Trophoblast cell (in vitro differentiated cells and primary cell): ENCODE data around the gene ABHD14A. TPM values are rescaled to one million over a fixed set of nuclear protein-coding genes. Genes with fewer than 3 reads are reported as not detected.
A peak's percentile ranks its signal among the peaks of the same experiment; 100 is the strongest.
"Not testable (repeated sequence)": the region's sequence is repeated elsewhere in the genome, so short reads cannot be mapped to it uniquely, and the experiment has no call there.

Source experiments
- DNase-seq, 2 donors: peaks; one replicate each; pipeline ENCODE4 v3.0.0-alpha.2; 2016
- H2AFZ ChIP-seq: 2 replicates; pipeline ENCODE4 v1.6.1; 2013; ENCODE audit warnings: low read length, moderate library complexity, mild to moderate bottlenecking; ENCODE audit not compliant: insufficient read depth, poor library complexity
- H2AK5ac ChIP-seq: 2 replicates; pipeline ENCODE4 v1.6.1; 2013; ENCODE audit warnings: mild to moderate bottlenecking, low read length
- H2BK120ac ChIP-seq: 2 replicates; pipeline ENCODE4 v1.6.1; 2013; ENCODE audit warnings: low read length, mild to moderate bottlenecking, moderate library complexity; ENCODE audit not compliant: insufficient read depth, poor library complexity
- H2BK12ac ChIP-seq: 2 replicates; pipeline ENCODE4 v1.6.1; 2013; ENCODE audit warnings: mild to moderate bottlenecking, low read length, moderate library complexity
- H2BK5ac ChIP-seq: 2 replicates; pipeline ENCODE4 v1.6.1; 2013; ENCODE audit warnings: low read length, low read depth, moderate library complexity, mild to moderate bottlenecking; ENCODE audit not compliant: poor library complexity
- H3K14ac ChIP-seq: 2 replicates; pipeline ENCODE4 v1.6.1; 2013; ENCODE audit warnings: mild to moderate bottlenecking, low read length
- H3K18ac ChIP-seq: 2 replicates; pipeline ENCODE4 v1.6.1; 2013; ENCODE audit warnings: mild to moderate bottlenecking, low read length
- H3K23ac ChIP-seq: 2 replicates; pipeline ENCODE4 v1.6.1; 2013; ENCODE audit warnings: low read length
- H3K27ac ChIP-seq: 2 replicates; pipeline ENCODE4 v1.5.1; 2013; ENCODE audit warnings: low read depth, mild to moderate bottlenecking, inconsistent platforms, low read length, moderate library complexity
- H3K27me3 ChIP-seq: 2 replicates; pipeline ENCODE4 v1.6.1; 2013; ENCODE audit warnings: inconsistent platforms, mild to moderate bottlenecking, low read length, moderate library complexity; ENCODE audit not compliant: insufficient read depth
- H3K36me3 ChIP-seq, 2 experiments: 1 replicate in 1 of 2; 2 replicates in 1 of 2; pipeline ENCODE4 v1.6.1; 2013; ENCODE audit warnings: low read length in 2 of 2, mild to moderate bottlenecking in 2 of 2, moderate library complexity in 1 of 2; ENCODE audit not compliant: insufficient read depth in 2 of 2, control insufficient read depth in 1 of 2
- H3K4ac ChIP-seq: 2 replicates; pipeline ENCODE4 v1.6.1; 2013; ENCODE audit warnings: low read depth, mild to moderate bottlenecking, low read length, moderate library complexity
- H3K4me1 ChIP-seq, 2 experiments: 1 replicate in 1 of 2; 2 replicates in 1 of 2; pipeline ENCODE4 v1.6.1; 2013; ENCODE audit warnings: low read length in 2 of 2, mild to moderate bottlenecking in 2 of 2, moderate library complexity in 1 of 2; ENCODE audit not compliant: insufficient read depth in 2 of 2, control insufficient read depth in 1 of 2
- H3K4me2 ChIP-seq: 2 replicates; pipeline ENCODE4 v1.6.1; 2013; ENCODE audit warnings: inconsistent platforms, mild to moderate bottlenecking, low read length, moderate library complexity
- H3K4me3 ChIP-seq: 2 replicates; pipeline ENCODE4 v1.5.1; 2013; ENCODE audit warnings: mild to moderate bottlenecking, low read depth, low read length, inconsistent platforms
- H3K79me1 ChIP-seq: one replicate; pipeline ENCODE4 v1.6.1; 2013; ENCODE audit warnings: low read length
- H3K79me2 ChIP-seq: 2 replicates; pipeline ENCODE4 v1.6.1; 2013; ENCODE audit warnings: low read length, mild to moderate bottlenecking; ENCODE audit not compliant: control insufficient read depth, insufficient read depth, poor library complexity
- H3K9ac ChIP-seq: 2 replicates; pipeline ENCODE4 v1.6.1; 2013; ENCODE audit warnings: mild to moderate bottlenecking, low read length
- H3K9me3 ChIP-seq: 2 replicates; pipeline ENCODE4 v1.6.1; 2013; ENCODE audit warnings: low read depth, mild to moderate bottlenecking, control low read depth, inconsistent platforms, low read length; ENCODE audit not compliant: insufficient read depth
- H4K12ac ChIP-seq: 2 replicates; pipeline ENCODE4 v1.6.1; 2013; ENCODE audit warnings: low read depth, mild to moderate bottlenecking, low read length, moderate library complexity
- H4K8ac ChIP-seq: 2 replicates; pipeline ENCODE4 v1.6.1; 2013; ENCODE audit warnings: low read depth, mild to moderate bottlenecking, low read length, moderate library complexity
- H4K91ac ChIP-seq: one replicate; pipeline ENCODE4 v1.6.1; 2013; ENCODE audit warnings: low read depth, mild to moderate bottlenecking, low read length, moderate library complexity
- WGBS: extraction: QIAGEN DNeasy Blood & Tissue Kit; methylation state at CpG from one replicate; pipeline ENCODE4 v1.1.7; 2013; ENCODE audit warnings: missing lambda C conversion rate; ENCODE audit not compliant: insufficient read length, insufficient coverage; ENCODE audit errors: extremely low coverage; 5-methylcytosine and 5-hydroxymethylcytosine counted together
- polyA plus RNA-seq: library from polyadenylated mRNA; stranded (reverse); fragments of 200-250 nt; gene quantifications from 2 replicates; pipeline ENCODE4 v1.2.3, GENCODE V29; 2013

ABHD14A gene
- 4.3 TPM in 2 replicates for polyA plus RNA-seq

DNA sequence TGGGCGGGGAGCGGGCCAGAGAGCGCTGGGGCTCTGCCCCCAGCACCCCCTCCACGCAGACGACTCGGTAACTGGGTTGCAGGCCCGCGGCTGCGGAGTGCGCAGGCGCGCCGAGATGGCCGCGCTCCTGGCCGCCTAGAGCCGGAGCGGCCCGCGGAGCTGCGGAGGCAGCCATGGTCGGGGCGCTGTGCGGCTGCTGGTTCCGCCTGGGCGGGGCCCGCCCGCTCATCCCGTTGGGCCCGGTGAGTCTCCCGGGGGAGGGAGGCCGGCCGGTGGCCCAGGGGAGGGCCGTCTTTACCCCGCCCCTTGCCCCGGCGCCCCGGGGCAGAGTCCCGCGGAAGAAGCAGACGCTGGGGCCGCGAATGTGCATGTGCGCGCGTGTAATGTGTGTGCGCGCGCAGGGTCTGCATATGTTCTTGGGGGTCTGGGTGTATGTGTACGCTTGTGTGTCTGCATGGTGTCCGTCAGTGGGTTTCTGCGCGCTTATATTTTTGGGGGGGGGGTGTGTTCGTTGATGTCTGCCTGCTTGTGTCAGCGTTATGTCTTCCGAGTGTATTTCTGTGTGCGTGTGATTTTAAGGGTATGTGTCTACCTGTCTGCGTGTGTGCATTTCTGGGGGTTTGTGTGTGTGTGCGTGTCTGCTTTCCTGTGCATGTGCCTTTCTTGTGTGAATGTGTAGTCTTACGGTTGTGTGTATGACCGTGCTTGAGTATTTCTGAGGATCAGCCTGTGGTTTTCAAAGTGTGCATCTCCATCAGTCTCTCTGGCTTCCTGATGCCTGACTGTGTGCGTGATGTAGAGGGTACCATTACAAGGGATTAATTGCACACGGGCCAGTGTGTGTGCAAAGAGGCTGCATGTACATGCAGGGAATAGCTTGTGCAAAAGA, at the start of gene ABHD14A:
TSS of gene ABHD14A (plus strand) at position 102 of the 889 bp plus-strand sequence. CDS start at position 174, 72 bp downstream.
- Histone ChIP-seq H4K8ac (peak within 1 kb of the TSS; percentile 51), H3K23ac (no peak within 1 kb of the TSS), H3K79me1 (peaks cover 13% of the 10 kb centered on the region), H4K12ac (peak within 1 kb of the TSS; percentile 62), H3K4me2 (peak within 1 kb of the TSS; percentile 79), H4K91ac (peak within 1 kb of the TSS; percentile 26), H3K18ac (peak within 1 kb of the TSS; percentile 20), H3K4me1 (peaks cover 15 to 19% of the 10 kb centered on the region in 2 experiments), H3K4me3 (peak within 1 kb of the TSS; percentile 67), H3K9ac (peak within 1 kb of the TSS; percentile 36), H3K36me3 (no peaks in the 10 kb centered on the region), H2BK120ac (peak within 1 kb of the TSS; percentile 70), H2AK5ac (peak within 1 kb of the TSS; percentile 10), H3K27me3 (no peaks in the 10 kb centered on the region), H3K4ac (no peak within 1 kb of the TSS), H3K79me2 (peaks cover 4% of the 10 kb centered on the region), H3K9me3 (peaks cover 1% of the 10 kb centered on the region), H3K14ac (peak within 1 kb of the TSS; percentile 54), H2BK12ac (peak within 1 kb of the TSS; percentile 9), H2BK5ac (no peak within 1 kb of the TSS), H3K27ac (no peak within 1 kb of the TSS), H2AFZ (peak within 1 kb of the TSS; percentile 59)
- DNase-seq: peak; percentile 63 to 78
- no CpG with 5 or more reads among the region's 63 CpGs for WGBS

DNA sequence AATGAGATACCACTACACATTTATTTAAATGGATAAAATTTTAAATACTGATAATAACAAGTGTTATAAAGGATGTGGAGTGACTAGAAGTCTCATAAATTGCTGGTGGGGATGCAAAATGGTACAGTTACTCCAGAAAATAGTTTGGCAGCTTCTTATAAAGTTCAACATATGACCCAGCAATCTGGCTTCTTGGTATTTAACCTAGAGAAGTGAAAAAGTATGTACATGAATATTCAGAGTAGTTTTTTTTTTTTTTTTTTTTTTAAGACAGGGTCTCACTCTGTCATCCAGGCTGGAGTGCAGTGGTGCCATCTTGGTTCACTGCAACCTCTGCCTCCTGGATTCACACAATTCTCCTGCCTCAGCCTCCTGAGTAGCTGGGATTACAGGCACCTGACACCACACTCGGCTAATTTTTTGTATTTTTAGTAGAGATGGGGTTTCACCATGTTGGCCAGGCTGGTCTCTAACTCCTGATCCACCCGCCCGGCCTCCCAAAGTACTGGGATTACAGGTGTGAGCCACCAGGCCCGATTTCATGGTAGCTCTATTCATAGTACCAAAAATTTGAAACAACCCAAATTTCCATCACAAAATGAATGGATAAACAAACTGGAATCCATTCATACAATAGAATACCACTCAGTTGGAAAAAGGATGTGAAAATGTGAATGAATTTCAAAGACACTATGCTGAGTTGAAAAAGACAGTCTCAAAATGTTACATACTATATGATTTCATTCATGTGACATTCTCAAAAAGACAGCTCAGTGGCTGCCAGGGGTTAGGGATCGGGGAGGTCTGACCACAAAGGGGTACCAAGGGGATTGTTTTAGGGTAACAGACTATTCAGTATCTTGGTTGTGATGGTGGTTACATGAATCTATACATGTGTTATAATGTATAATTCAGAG, 47.5 kb upstream of the ABHD14A start:
- no peak overlapping the region for H4K8ac ChIP-seq
- no peaks in the 10 kb centered on the region for H3K27me3 ChIP-seq
- DNase-seq: no peak
- H2BK12ac ChIP-seq: no peak overlapping the region
- H3K4me2 ChIP-seq: no peak overlapping the region
- no peak overlapping the region for H2AK5ac ChIP-seq
- H3K4ac ChIP-seq: no peak overlapping the region
- H2AFZ ChIP-seq: no peak overlapping the region
- H3K23ac ChIP-seq: no peak overlapping the region
- no peak overlapping the region for H2BK5ac ChIP-seq
- peaks cover 0 to 2% of the 10 kb centered on the region in 2 experiments for H3K36me3 ChIP-seq
- H3K9me3 ChIP-seq: no peaks in the 10 kb centered on the region
- H3K27ac ChIP-seq: no peak overlapping the region
- no peaks in the 10 kb centered on the region for H3K4me1 ChIP-seq
- no peak overlapping the region for H3K4me3 ChIP-seq
- no peak overlapping the region for H3K18ac ChIP-seq
- no CpG with 5 or more reads among the region's 5 CpGs for WGBS
- no peak overlapping the region for H4K12ac ChIP-seq
- H3K79me1 ChIP-seq: no peaks in the 10 kb centered on the region
- H4K91ac ChIP-seq: no peak overlapping the region
- no peak overlapping the region for H3K14ac ChIP-seq
- H3K9ac ChIP-seq: no peak overlapping the region
- H3K79me2 ChIP-seq: no peaks in the 10 kb centered on the region
- H2BK120ac ChIP-seq: no peak overlapping the region

DNA sequence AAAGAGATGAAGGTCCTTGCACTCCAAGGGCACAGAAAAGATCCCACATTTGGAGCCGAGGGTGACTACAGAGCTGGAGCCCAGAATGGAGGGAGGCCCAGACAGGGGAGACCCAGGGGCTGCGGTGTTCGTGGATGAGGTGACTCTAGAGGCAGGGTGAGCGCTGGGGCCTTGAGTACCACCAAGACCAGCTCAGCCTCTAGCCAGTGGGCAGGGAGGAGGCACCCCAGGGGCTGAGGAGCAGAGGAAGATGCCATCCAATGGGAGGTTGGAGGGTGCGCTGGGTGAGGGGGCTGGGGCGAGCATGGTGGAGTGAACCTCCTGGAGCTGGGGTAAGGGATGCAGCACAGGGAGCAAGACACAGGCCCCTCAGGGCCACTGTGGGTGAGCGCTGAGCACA, 46.4 kb upstream of the ABHD14A start:
- Histone ChIP-seq H3K18ac (no peak overlapping the region), H3K4me3 (no peak overlapping the region), H3K14ac (no peak overlapping the region), H3K79me2 (no peaks in the 10 kb centered on the region), H2AK5ac (no peak overlapping the region), H3K4me1 (no peaks in the 10 kb centered on the region), H2BK5ac (no peak overlapping the region), H2BK12ac (no peak overlapping the region), H4K91ac (no peak overlapping the region), H2BK120ac (no peak overlapping the region), H4K8ac (no peak overlapping the region), H3K36me3 (peaks cover 6 to 12% of the 10 kb centered on the region in 2 experiments), H3K4me2 (no peak overlapping the region), H3K27ac (no peak overlapping the region), H3K9me3 (peaks cover 2% of the 10 kb centered on the region), H3K23ac (no peak overlapping the region), H4K12ac (no peak overlapping the region), H2AFZ (no peak overlapping the region), H3K27me3 (no peaks in the 10 kb centered on the region), H3K79me1 (no peaks in the 10 kb centered on the region), H3K9ac (no peak overlapping the region), H3K4ac (no peak overlapping the region)
- DNase-seq: no peak
- WGBS: no CpG with 5 or more reads among the region's 7 CpGs

DNA sequence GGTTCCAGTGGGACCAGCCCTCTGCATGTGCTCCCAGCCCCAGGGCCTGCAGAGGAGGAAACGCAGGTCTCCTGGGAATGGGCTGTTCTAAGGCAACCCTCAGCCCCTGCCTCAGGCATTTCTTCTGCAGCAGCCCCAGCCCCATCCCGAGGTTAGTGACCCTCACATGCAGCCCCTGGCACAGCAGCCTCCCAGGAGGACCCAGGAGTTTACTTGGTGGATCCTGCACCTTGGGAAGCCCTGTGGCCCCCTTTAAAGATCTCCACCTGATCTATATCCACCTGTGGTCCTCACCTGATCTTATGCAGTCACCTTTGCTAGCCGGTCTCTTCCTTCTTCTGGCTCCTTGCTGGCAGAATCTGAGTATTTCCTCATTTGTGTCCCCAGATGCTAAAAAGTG, 45.9 kb upstream of the ABHD14A start:
- H2BK5ac ChIP-seq, H2BK120ac ChIP-seq, H3K4me3 ChIP-seq, H3K4me2 ChIP-seq, H3K9ac ChIP-seq, H4K12ac ChIP-seq, H3K4ac ChIP-seq, H2AFZ ChIP-seq, H3K27ac ChIP-seq, H3K4me1 ChIP-seq, H2BK12ac ChIP-seq, H3K18ac ChIP-seq, H3K79me2 ChIP-seq, H3K9me3 ChIP-seq, H2AK5ac ChIP-seq, H3K23ac ChIP-seq, H4K91ac ChIP-seq, H3K27me3 ChIP-seq, DNase-seq, H3K79me1 ChIP-seq, H4K8ac ChIP-seq, H3K14ac ChIP-seq: not testable (repeated sequence)
- WGBS: no CpG with 5 or more reads among the region's 3 CpGs
- H3K36me3 ChIP-seq: peaks cover 12 to 17% of the 10 kb centered on the region in 2 experiments
